H9 (cell line): ENCODE results near the gene MMS19. TPM values are rescaled to one million over a fixed set of nuclear protein-coding genes. Genes with fewer than 3 reads are reported as not detected.

Experiments
- DNase-seq: peaks from one replicate; pipeline ENCODE4 v3.0.0-alpha.2; 2017
- H2AFZ ChIP-seq: one replicate; pipeline ENCODE4 v1.6.1; 2013; ENCODE audit warnings: mild to moderate bottlenecking, low read length, control low read depth, moderate library complexity
- H2AK5ac ChIP-seq: 2 replicates; pipeline ENCODE4 v1.6.1; 2013; ENCODE audit warnings: low read length, control low read depth, mixed read lengths; ENCODE audit not compliant: insufficient read length
- H2BK120ac ChIP-seq: one replicate; pipeline ENCODE4 v1.6.1; 2013; ENCODE audit warnings: low read depth, mild to moderate bottlenecking, low read length, control low read depth, inconsistent platforms; ENCODE audit not compliant: poor library complexity, severe bottlenecking
- H2BK12ac ChIP-seq: 2 replicates; pipeline ENCODE4 v1.6.1; 2013; ENCODE audit warnings: low read length, control low read depth, mixed read lengths, low read depth; ENCODE audit not compliant: insufficient read length
- H2BK15ac ChIP-seq: 2 replicates; pipeline ENCODE4 v1.6.1; 2013; ENCODE audit warnings: low read depth, low read length, control low read depth
- H2BK20ac ChIP-seq: one replicate; pipeline ENCODE4 v1.6.1; 2013; ENCODE audit warnings: low read depth, mild to moderate bottlenecking, low read length, control low read depth, inconsistent platforms; ENCODE audit not compliant: poor library complexity, severe bottlenecking
- H2BK5ac ChIP-seq: 2 replicates; pipeline ENCODE4 v1.6.1; 2013; ENCODE audit warnings: low read length, control low read depth, mixed read lengths; ENCODE audit not compliant: insufficient read length
- H3K14ac ChIP-seq: 2 replicates; pipeline ENCODE4 v1.6.1; 2013; ENCODE audit warnings: low read length, control low read depth; ENCODE audit not compliant: insufficient read depth
- H3K18ac ChIP-seq: 2 replicates; pipeline ENCODE4 v1.6.1; 2013; ENCODE audit warnings: low read depth, mild to moderate bottlenecking, mixed read lengths, low read length, control low read depth; ENCODE audit not compliant: insufficient read length
- H3K23ac ChIP-seq: 2 replicates; pipeline ENCODE4 v1.6.1; 2013; ENCODE audit warnings: low read length, control low read depth, mixed read lengths, low read depth; ENCODE audit not compliant: insufficient read length
- H3K23me2 ChIP-seq: 2 replicates; pipeline ENCODE4 v1.6.1; 2013; ENCODE audit warnings: low read depth, mild to moderate bottlenecking, mixed read lengths, low read length, control low read depth; ENCODE audit not compliant: insufficient read length, poor library complexity, severe bottlenecking
- H3K27ac ChIP-seq: 2 replicates; pipeline ENCODE4 v1.5.1; 2013; ENCODE audit warnings: low read length, control low read depth, mixed read lengths, low read depth; ENCODE audit not compliant: insufficient read length
- H3K27me3 ChIP-seq: 2 replicates; pipeline ENCODE4 v1.6.1; 2013; ENCODE audit warnings: low read length, control low read depth, inconsistent platforms; ENCODE audit not compliant: insufficient read depth
- H3K4ac ChIP-seq: 2 replicates; pipeline ENCODE4 v1.6.1; 2013; ENCODE audit warnings: low read depth, mild to moderate bottlenecking, control low read depth, inconsistent platforms, low read length, moderate library complexity
- H3K4me1 ChIP-seq: 2 replicates; pipeline ENCODE4 v1.6.1; 2013; ENCODE audit warnings: low read length, control low read depth, inconsistent platforms; ENCODE audit not compliant: insufficient read depth
- H3K4me2 ChIP-seq: 2 replicates; pipeline ENCODE4 v1.6.1; 2013; ENCODE audit warnings: low read length, control low read depth, mixed read lengths; ENCODE audit not compliant: insufficient read length, insufficient read depth
- H3K56ac ChIP-seq: 2 replicates; pipeline ENCODE4 v1.6.1; 2013; ENCODE audit warnings: low read depth, mild to moderate bottlenecking, mixed read lengths, low read length, control low read depth; ENCODE audit not compliant: insufficient read length
- H3K79me1 ChIP-seq: 2 replicates; pipeline ENCODE4 v1.6.1; 2013; ENCODE audit warnings: low read depth, mild to moderate bottlenecking, moderate library complexity, low read length, control low read depth, inconsistent platforms; ENCODE audit not compliant: insufficient read depth, poor library complexity, severe bottlenecking
- H3K79me2 ChIP-seq: 2 replicates; pipeline ENCODE4 v1.6.1; 2013; ENCODE audit warnings: low read length, control low read depth, inconsistent platforms; ENCODE audit not compliant: insufficient read depth
- H3K9ac ChIP-seq: 2 replicates; pipeline ENCODE4 v1.6.1; 2013; ENCODE audit warnings: low read length, control low read depth, mixed read lengths; ENCODE audit not compliant: insufficient read length; ENCODE audit errors: extremely low read depth
- H3K9me3 ChIP-seq: one replicate; pipeline ENCODE4 v1.6.1; 2013; ENCODE audit warnings: low read depth, low read length, inconsistent platforms; ENCODE audit not compliant: control insufficient read depth
- H3T11ph ChIP-seq: one replicate; pipeline ENCODE4 v1.6.1; 2013; ENCODE audit warnings: mild to moderate bottlenecking, low read length, control low read depth, inconsistent platforms
- H4K20me1 ChIP-seq: one replicate; pipeline ENCODE4 v1.6.1; 2013; ENCODE audit not compliant: control insufficient read depth, insufficient read length, insufficient read depth
- H4K5ac ChIP-seq: 2 replicates; pipeline ENCODE4 v1.6.1; 2013; ENCODE audit warnings: low read depth, mild to moderate bottlenecking, mixed read lengths, low read length, control low read depth; ENCODE audit not compliant: insufficient read length
- H4K8ac ChIP-seq: replicated peaks from 2 replicates; pipeline ENCODE4 v1.6.1; 2013; ENCODE audit warnings: low read length, control low read depth, mixed read lengths, low read depth; ENCODE audit not compliant: insufficient read length
- H4K91ac ChIP-seq: 2 replicates; pipeline ENCODE4 v1.6.1; 2013; ENCODE audit warnings: low read depth, mild to moderate bottlenecking, moderate library complexity, mixed read lengths, low read length, control low read depth; ENCODE audit not compliant: insufficient read length
- H3K27ac Mint-ChIP-seq, 3 experiments: 2 replicates in 2 of 3; 3 replicates in 1 of 3; pipeline ENCODE4 v1.8.0; 2020 to 2021; ENCODE audit warnings: mixed read lengths in 3 of 3, mild to moderate bottlenecking in 1 of 3, moderate library complexity in 1 of 3
- H3K27me3 Mint-ChIP-seq: 2 replicates; pipeline ENCODE4 v1.8.0; 2021; ENCODE audit warnings: low read depth, mild to moderate bottlenecking, moderate library complexity, mixed read lengths
- H3K36me3 Mint-ChIP-seq, 3 experiments: 2 replicates in 2 of 3; 3 replicates in 1 of 3; pipeline ENCODE4 v1.8.0; 2020 to 2021; ENCODE audit warnings: low read depth in 3 of 3, mixed read lengths in 3 of 3; ENCODE audit not compliant: insufficient read depth in 1 of 3
- H3K4me1 Mint-ChIP-seq, 2 experiments: 2 replicates each; pipeline ENCODE4 v1.8.0; 2020; ENCODE audit warnings: mixed read lengths in 2 of 2
- H3K4me3 Mint-ChIP-seq, 2 experiments: 2 replicates in 1 of 2; 3 replicates in 1 of 2; pipeline ENCODE4 v1.8.0; 2020 to 2021; ENCODE audit warnings: mild to moderate bottlenecking in 2 of 2, mixed read lengths in 2 of 2, moderate library complexity in 1 of 2
- H3K9me3 Mint-ChIP-seq, 2 experiments: 2 replicates in 1 of 2; 3 replicates in 1 of 2; pipeline ENCODE4 v1.8.0; 2020; ENCODE audit warnings: mild to moderate bottlenecking in 2 of 2, mixed read lengths in 2 of 2, moderate library complexity in 1 of 2
- CTCF ChIP-seq: fragments of 200-600 bp; sonication (generic); conservative IDR thresholded peaks from 3 replicates; pipeline ENCODE4 v1.8.0; 2021; ENCODE audit warnings: antibody characterized with exemption, mild to moderate bottlenecking
- WGBS: extraction: QIAGEN DNeasy Blood & Tissue Kit; methylation state at CpG from one replicate; pipeline ENCODE4 v1.1.7; 2013; ENCODE audit warnings: missing lambda C conversion rate, low lambda C conversion rate, mixed read lengths; ENCODE audit not compliant: insufficient read length; ENCODE audit errors: extremely low coverage; 5-methylcytosine and 5-hydroxymethylcytosine counted together
- total RNA-seq: library from RNA; stranded (reverse); gene quantifications from 2 replicates; pipeline ENCODE4 v1.2.1, GENCODE V29; 2021

Gene MMS19
- total RNA-seq, 1 experiment from 2014 or later = 102 TPM

DNA sequence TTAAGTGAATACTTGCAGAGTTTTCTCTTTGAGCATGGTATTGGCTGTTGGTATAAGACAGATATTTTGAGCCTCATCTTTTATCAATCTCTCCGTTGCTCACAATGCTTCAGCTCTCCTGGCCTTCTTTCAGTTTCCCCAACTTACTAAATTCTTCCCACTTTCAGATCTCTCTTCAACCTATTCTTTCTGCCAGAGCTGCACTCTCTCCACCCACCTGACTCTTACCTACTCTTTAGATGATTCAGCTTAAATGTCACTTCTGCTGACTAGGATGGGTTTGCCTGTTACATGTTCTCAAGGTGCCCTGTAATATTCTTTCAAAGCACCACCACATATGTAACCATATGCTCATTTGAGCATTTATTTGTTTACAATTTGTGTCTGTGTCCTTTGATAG, 54.0 kb downstream of the MMS19 start:
- no peak overlapping the region for H3K56ac ChIP-seq
- no peak overlapping the region for H3K9ac ChIP-seq
- no peak overlapping the region for H3K23ac ChIP-seq
- no peaks in the 10 kb centered on the region for H4K20me1 ChIP-seq
- no CpG with 5 or more reads among the region's 1 CpG for WGBS
- H3K79me2 ChIP-seq = peaks cover 10% of the 10 kb centered on the region; the same call in 1 of the 2 replicates
- no peak overlapping the region for H3K18ac ChIP-seq
- H3K4me3 Mint-ChIP-seq = peak overlapping the region; percentile 22 to 98
- no peaks in the 10 kb centered on the region for H3K9me3 Mint-ChIP-seq
- H2BK120ac ChIP-seq = no peak overlapping the region
- H2BK5ac ChIP-seq = no peak overlapping the region
- H3K4me1 ChIP-seq = peaks cover 3% of the 10 kb centered on the region
- no peaks in the 10 kb centered on the region for H3K9me3 ChIP-seq
- H2AFZ ChIP-seq = no peak overlapping the region
- no peaks in the 10 kb centered on the region; the same call in 1 of the 2 replicates for H3K27me3 ChIP-seq
- TF ChIP-seq CTCF = no peak
- no peak overlapping the region for H2BK20ac ChIP-seq
- H3K4me2 ChIP-seq = no peak overlapping the region
- peak overlapping the region in 1 of 3 experiments; percentile 7; a peak in 1 of 7 replicates for H3K27ac Mint-ChIP-seq
- H3K27ac ChIP-seq = no peak overlapping the region
- no peak overlapping the region for H2BK12ac ChIP-seq
- no peak overlapping the region for H3K4ac ChIP-seq
- no peak overlapping the region for H3K14ac ChIP-seq
- no peak overlapping the region for H4K5ac ChIP-seq
- H2BK15ac ChIP-seq = no peak overlapping the region
- H3K79me1 ChIP-seq = peaks cover 3% of the 10 kb centered on the region
- peaks cover 12% of the 10 kb centered on the region for H3K23me2 ChIP-seq
- H2AK5ac ChIP-seq = no peak overlapping the region
- peaks cover 16 to 21% of the 10 kb centered on the region in 2 experiments for H3K4me1 Mint-ChIP-seq
- peaks cover 21 to 43% (median 37%) of the 10 kb centered on the region in 3 experiments for H3K36me3 Mint-ChIP-seq
- no peak overlapping the region for H4K8ac ChIP-seq
- 0 out of 2 replicates have a peak, but pooled peaks cover 2% of the 10 kb centered on the region for H3K27me3 Mint-ChIP-seq
- no peak for DNase-seq
- no peak overlapping the region for H3T11ph ChIP-seq
- H4K91ac ChIP-seq = no peak overlapping the region
